Spleen (tissue), 7 donors: ENCODE results near the gene LRRC45.

Experiments
- POLR2A ChIP-seq, 3 donors: fragments of 450-650 bp; IDR thresholded peaks; one replicate each; pipeline ENCODE4 v1.5.1; 2017; ENCODE audit warnings: antibody characterized with exemption in 3 of 3, mild to moderate bottlenecking in 1 of 3
- TF ChIP-seq, protein P1 (sequence below), 11 experiments: fragments of 200-600 bp in 7 of 11; fragments of 450-650 bp in 4 of 11; sonication (generic) in 4 of 11; IDR thresholded peaks in 8 of 11; conservative IDR thresholded peaks in 3 of 11; 1 replicate in 7 of 11; 2 replicates in 4 of 11; pipeline versions ENCODE4 v1.4.0 to v1.8.0; 2016 to 2021; ENCODE audit warnings: antibody characterized with exemption in 11 of 11, inconsistent platforms in 4 of 11, mild to moderate bottlenecking in 1 of 11
- donor health status: DM: no; HTN: no; CAD: no; lungs with moderate emphysema.
- donor health status: DM: no; HTN: no; CAD: no.
- donor health status: DM: no; HTN: no; CAD: no.

DNA sequence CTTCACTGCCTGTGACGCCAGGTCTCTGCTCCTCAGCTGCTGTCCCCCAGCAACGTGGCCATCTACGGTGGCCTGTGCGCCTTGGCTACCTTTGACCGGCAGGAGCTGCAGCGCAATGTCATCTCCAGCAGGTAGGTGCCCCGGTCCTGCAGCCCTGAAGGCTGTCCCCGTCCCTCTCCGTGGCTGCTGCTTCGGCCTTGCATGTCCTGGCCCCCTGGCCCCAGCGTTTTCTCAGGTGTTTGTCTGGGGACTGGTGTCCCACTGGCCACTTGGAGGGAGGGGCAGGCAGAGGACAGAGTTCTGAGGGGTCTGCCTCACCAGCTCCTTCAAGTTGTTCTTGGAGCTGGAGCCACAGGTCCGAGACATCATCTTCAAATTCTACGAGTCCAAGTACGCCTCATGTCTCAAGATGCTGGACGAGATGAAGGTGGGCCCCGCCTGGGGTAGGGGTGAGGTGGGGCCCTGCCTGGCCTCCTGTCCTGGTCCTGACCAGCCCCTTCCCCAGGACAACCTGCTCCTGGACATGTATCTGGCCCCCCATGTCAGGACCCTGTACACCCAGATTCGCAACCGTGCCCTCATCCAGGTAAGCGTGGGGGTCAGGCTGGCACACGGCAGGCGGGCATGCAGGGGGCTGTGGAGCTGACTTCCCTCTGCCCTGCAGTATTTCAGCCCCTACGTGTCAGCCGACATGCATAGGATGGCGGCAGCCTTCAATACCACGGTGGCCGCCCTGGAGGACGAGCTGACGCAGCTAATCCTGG lies 33.0 kb downstream of the LRRC45 start:
- TF ChIP-seq, protein P1, sequence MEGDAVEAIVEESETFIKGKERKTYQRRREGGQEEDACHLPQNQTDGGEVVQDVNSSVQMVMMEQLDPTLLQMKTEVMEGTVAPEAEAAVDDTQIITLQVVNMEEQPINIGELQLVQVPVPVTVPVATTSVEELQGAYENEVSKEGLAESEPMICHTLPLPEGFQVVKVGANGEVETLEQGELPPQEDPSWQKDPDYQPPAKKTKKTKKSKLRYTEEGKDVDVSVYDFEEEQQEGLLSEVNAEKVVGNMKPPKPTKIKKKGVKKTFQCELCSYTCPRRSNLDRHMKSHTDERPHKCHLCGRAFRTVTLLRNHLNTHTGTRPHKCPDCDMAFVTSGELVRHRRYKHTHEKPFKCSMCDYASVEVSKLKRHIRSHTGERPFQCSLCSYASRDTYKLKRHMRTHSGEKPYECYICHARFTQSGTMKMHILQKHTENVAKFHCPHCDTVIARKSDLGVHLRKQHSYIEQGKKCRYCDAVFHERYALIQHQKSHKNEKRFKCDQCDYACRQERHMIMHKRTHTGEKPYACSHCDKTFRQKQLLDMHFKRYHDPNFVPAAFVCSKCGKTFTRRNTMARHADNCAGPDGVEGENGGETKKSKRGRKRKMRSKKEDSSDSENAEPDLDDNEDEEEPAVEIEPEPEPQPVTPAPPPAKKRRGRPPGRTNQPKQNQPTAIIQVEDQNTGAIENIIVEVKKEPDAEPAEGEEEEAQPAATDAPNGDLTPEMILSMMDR (IDR thresholded peaks at IDR 0.05 in 8 of 11, conservative IDR thresholded peaks at IDR 0.05 in 3 of 11) = no peak
- TF ChIP-seq POLR2A (IDR thresholded peaks at IDR 0.05) = no peak
